EL (cell line): ENCODE measurements around the gene TEAD4.

ENCODE experiments used
- DNase-seq: peaks from one replicate; pipeline ENCODE4 v3.0.0-alpha.2; 2016

The TEAD4 gene

DNA sequence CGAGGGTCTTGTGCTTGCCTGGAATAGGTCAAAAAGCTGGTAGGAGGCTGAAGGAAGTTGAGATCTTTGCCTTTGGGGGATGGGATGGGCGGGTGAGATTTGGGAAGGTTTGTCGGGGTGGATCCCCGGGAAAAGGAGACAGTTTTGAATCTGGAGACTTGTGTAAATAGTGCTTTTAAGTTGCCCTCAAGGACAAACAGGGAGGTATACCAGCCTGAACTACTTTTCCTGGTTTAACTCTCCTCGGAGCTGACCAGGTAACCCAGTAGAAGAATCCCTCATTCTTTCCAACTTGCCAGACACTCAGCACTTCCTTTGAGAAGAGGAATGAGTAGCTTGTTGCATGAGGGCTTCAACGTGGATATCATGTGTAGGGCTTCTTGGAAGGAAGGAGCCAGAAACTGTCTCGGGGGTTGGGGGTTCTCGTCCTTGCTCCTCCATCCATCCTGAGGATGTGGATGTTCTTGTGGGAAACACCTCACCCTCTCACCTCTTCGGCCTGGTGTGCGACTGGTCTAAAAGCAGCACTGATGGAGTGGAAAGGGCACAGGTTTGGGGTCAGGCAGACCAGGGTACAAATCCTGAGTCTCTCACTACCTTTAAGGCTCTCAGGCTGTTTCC, 1.9 kb downstream of the TEAD4 start:
- DNase-seq, result peak; percentile 25

DNA sequence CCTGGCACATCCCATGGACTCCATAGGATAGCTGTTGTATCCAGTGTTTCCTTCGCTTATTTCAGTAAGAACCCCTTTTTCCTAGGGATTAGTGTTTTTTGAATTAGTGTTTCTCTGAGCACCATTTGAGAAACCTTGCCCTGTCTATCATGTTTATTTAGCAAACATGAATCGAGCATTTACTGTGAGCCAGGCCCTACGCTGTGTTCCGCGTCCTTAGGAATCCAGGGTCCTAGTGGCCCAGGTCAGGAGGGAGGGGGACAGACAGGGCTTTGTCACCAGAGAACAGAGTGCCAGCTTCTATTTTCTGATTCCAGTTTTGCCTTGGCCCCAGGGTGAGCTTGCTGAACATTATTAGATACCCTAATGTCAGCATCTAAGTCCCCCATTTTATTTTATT, 2.5 kb downstream of the TEAD4 start:
- no peak for DNase-seq

DNA sequence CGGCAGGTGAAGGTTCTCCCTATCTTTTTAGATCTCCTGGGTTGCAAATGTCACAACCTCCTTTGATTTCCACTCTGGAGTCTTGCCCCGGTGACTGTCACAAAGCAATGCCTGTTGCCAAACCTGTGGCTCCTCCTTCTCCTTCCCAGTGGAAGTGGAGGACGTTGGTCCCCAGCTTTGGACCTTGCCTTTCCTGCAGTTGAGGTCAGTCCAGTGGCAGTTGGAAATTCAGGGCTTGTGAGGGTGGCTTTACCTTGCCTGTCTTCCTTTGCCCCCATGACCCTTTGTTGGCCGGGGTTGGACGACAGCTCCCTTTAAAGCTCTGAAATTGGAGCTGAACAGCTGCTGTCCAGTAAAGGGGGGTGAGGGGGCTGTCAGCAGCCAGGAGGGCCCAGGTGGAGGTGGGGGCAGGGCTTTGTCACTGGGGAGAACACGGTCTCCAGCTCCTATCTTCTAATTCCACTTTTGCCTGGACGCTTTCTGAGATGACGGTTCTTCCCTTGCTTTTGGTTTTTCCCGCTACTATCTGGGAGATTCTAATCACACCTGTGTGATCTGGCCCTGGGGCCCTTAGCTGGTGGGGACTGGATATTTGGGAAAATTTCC, 4.1 kb downstream of the TEAD4 start:
- DNase-seq, result no peak

DNA sequence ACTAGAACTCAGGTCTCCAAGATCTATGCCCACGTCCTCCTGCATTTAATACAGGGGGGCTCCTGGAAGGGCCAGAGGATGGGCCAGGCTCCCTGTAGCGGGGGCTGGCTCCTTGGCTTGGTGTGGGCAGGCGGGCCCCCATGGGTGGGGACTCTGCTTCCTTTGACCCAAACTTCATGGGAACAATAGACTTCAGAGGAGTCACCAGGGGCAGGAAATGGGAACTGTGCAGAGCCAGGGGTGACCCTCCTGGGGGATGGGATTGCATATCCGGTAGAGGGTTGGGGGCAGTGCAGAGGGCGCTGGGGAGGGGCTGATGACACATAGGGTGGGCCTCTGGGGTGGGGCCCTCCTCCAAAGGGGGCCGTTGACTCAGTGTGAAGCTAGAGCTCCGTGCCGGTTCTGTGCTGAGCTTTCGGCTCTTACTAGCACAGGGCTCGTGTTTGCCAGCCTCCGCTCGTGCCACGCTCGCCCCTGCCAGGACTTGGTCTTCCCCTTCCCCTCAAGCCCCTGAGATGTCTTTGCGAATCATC, 4.6 kb downstream of the TEAD4 start:
- peak; percentile 50 for DNase-seq

DNA sequence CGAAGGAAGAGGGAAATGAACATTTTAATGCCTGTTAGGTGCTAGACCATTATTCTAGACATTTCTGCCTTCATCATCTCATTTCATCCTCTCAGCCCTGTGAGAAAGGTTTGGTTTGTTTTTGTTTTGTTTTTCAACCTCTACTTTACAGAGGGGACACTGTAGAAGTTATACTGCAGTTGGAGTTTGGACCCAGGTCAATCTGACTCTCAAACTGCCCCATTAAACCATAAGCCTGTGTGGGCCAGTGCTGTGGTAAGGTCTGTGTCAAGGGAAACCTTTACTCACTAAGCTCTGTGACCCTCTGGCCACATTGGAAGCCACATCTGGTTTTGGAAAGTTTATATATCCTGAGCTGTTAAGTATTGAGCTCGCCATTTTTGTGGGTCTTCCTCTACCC, 8.5 kb downstream of the TEAD4 start:
- DNase-seq, result no peak

DNA sequence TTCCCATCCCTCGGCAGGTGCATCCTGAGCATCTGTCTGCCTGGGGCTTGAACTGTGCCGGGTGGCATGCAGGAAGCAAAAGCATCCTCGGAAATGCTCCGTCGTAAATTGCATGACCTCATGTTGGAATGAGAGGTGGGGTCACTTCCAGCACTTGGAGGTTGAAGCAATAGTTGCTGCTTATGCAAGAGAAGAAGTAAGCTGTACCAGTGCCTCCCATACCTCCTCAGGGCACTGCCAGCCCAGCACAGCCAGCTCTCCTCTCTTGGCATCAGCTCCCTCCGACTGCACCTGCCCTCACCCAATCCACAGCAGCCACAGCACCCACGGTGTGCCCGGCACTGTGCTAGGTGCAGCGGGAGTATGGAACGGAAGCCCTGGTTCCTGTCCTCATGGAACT, 11.5 kb downstream of the TEAD4 start:
- DNase-seq, result peak; percentile 53

DNA sequence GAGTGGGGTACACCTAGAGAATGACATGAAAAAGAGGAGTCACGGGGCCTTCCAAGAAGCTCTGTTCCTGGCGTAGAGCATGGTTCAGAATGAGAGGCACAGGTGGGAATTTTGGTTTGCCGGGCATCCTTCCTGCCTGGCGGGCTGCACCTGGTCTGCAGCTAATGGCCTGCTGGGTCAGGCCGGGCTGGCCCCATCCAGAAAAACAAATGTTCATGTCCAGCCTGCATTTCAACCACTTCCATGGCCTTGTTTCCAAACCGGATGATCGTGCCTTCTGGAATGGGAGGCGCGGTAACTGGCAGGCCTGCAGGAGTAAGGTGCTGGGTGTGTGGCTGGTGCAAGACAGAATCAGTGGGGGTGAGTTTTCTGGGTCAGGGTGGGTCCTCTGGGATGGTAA, 14.4 kb downstream of the TEAD4 start:
- DNase-seq, result no peak

DNA sequence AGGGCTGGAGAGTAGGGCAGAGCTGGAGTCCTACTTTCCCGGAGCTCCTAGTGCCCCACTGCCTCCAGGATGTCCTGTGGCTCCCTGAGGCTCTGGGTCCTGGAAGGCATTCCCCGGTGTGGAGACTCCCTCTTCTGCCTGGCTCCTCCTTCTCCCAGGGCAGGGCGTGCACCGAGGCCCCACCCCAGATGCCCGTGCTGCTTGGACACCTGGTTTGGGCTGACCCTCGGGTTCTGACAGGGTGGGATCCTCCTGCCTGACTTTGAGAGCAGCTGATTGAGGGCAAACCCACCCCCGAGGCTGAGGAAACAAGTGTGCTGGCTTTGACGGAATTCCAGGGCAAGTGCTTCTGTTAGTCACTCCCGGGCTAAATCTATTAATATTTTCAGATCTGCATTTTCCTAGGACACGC, 15.4 kb downstream of the TEAD4 start:
- DNase-seq, result peak; percentile 49

DNA sequence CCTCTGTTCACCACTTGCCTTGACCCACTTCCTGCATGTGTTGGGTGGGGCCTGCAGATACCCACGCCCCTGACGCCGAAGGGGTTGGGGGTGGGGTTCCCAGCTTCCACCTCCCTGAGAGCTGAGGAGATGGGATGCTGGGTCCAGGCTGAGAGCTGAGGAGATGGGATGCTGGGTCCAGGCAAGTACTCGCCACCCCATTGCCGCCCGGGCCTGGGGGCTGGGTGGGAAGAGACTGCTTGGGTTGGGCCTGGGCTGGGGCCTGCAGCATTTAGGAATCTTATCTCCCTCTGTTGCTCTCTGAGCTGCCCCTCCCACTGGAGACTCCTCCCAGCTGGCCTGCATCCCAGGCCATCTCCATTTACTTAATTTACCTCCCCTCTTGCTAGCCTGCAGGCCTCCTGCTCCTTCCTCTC, 17.4 kb downstream of the TEAD4 start:
- no peak for DNase-seq

DNA sequence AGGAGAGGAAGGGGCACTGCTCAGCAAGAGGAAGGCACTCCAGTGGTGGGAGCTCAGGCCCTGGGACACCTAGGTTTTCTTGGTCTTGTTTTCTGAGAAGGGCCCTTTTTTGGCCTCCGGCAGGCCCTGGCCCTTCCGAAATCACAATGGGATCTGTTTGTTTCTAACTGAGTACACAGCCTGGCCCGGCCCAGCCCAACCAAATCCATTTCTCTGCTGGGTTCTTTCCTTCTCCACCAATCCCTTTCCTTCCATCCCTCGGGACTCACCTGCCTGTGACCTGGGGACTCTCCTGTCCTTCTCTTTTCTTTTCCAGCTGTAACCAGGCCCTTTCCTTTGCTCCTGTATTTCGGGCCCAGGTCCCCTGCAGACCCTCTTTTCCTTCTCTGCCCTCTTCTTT, 18.6 kb downstream of the TEAD4 start:
- no peak for DNase-seq

DNA sequence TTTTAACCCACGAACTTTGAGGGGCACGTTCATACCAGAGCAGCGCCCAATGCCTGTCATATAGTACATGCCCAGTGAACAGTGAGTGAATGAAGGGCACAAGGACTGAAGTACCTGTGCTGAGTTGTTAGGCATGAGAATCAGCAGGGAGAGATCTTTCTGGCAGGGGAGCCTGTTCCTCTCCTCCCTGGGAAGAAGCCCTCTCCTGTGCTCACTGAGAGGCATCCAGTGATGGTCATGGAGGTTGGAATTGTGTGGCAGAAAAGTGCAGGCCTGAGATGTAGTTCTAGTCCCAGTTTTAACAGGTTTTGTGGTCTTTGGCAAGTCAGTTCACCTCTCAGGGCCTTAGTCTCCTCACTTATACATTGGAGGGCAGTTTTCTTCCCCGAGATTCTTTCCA, 20.6 kb downstream of the TEAD4 start:
- DNase-seq, result no peak

DNA sequence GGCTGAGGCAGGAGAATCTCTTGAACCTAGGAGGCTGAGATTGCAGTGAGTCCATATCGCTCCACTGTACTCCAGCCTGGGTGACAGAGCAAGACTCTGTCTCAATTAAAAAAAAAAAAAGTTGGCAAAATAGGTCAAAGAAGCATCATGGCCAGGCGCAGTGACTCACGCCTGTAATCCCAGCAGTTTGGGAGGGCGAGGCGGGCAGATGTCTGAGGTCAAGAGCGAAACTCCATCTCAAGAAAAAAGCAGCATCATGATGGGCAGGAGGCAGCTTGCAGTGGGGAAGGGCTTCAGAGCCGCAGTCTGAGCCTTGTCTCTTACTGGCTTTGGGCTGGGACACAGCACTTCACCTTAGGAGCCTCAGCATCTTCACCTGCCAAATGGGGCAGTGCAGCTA, 21.4 kb downstream of the TEAD4 start:
- DNase-seq, result no peak

DNA sequence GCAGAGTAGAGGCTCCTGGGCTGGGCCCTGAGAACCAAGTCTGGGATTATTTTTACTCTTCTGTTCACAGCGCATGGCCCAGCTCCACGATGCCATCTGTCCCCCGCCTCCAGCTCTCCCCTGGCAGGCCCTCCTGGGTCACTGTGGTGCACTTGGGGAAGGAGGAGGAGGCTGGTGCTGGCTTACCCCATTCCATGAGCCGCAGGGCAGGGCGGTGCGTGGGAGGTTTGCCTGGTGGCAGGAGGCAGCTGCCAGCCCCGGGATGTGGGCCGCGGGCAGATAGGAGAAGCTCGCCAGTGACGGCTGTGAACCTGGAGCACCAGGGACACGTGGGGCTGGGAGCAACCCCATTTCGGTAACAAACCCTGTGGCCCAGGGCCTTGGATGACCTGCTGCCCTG, 23.2 kb downstream of the TEAD4 start:
- DNase-seq, result no peak

DNA sequence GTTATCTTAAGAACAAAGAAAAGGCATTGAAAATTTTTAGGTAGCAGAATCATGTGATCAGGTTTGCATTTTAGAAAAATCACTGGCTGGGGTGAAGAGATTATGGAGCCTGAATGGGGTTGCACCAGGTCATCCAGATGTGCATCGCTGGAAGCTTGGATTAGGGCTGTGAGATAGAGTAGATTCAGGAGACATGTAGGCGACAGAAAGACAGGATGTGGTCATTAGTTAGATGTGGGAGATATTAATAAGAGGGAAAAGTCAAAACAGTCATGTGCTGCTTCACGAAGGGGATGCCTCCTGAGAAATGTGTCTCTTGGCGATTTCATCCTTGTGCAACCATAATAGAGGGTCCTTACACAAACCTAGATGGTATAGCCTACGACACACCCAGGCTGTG, 25.1 kb downstream of the TEAD4 start:
- DNase-seq, result no peak

DNA sequence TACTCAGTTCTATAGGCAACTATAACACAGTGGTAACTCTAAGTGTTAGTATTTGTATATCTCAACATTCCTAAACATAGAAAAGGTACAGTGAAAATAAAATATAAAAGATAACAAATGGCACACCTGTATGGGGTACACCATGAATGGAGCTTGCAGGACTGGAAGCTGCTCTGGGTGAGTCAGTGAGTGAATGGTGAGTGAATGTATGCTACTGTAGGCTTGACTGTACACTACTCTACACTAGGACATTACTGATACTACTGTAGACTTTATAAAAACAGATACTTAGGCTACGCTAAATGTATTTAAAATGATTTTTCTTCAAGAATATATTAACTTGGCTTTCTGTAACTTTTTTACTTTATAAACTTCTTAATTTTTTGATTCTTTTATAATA, 25.5 kb downstream of the TEAD4 start:
- no peak for DNase-seq

DNA sequence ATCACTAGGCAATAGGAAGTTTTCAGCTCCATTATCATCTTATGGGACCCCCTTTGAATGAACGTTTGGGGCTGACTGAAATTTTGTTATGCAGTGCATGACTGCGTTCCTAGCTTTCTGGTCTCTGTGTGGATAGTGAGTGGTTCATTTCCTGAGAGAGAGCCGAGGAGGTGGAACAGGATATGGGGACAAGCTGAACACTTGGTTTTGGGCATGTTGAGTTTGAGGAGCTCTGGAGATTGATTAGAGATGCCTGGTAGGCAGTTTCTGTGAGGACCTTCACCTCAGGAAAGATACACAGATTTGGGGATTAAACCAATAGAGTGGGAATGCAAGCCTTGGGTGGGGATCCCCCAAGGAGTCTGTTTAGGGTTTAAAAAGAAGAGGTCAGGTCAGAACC, 27.7 kb downstream of the TEAD4 start:
- DNase-seq, result no peak

DNA sequence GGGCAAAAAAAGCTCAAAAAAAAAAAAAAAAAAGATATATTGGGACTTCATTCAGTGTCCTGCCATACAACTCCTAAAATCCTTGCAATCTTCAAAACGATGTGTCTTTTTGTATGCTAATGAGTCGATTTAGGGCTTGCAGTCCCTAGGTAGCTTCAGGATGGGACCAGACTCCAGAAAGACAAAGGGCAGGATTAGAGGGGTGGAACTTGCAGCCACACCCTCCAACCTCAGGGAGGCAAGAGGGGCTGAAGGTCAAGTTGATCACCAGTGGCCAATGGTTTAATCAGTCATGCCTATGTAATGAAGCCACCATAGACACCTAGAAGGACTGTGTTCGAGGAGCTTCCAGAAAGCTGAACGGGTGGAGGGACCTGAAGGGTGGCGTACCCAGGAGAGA, 29.3 kb downstream of the TEAD4 start:
- DNase-seq, result no peak

DNA sequence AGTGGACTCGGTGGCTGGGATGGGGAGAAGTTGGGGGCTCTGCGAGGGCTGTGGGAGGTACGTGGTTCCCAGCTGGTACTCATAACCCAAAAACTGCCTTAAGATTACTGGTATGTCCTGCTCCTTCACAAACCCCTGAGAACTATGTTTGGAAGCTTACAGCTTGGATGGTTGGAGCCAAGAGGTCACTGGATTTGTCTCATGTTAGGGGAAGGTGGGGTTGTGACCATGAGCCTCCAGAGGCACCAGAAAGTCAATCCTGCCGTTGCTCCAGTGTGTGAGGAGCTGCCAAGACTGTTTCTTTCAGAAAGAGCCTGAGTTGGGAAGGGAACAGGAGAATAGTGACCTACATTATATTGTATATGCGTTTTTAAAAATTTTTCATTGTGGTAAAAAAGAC, 33.5 kb downstream of the TEAD4 start:
- no peak for DNase-seq

DNA sequence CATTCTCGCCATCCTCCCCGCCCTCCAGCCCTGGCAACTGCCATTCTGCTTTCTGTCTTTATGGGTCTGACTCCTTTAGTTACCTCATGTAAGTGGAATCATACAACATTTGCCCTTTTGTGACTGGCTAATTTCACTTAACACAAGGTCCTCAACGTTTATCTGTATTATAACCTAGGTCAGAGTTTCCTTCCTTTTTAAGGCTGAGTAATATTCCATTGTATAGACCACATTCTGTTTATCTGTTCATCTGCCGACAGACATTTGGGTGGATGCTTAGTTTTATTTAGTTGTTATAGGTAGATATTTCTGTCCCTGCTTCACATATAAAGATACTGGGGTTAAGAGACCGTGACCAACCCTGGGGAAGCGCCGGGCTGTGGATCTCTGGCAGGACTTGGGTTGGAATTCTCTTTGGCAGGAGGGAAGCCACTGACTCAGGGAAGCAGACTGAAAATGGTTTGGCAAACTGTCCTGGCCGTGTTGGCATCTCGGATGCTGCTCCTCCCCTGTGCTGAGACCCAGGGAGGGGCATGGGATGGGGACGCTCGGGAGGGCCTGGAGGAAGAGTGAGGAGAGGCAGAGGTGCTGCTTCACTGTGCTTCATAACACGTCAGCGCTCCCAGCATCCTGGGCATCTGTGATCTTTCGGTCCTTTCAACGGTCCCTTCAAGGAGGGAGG, 38.9 kb downstream of the TEAD4 start:
- DNase-seq, result no peak

DNA sequence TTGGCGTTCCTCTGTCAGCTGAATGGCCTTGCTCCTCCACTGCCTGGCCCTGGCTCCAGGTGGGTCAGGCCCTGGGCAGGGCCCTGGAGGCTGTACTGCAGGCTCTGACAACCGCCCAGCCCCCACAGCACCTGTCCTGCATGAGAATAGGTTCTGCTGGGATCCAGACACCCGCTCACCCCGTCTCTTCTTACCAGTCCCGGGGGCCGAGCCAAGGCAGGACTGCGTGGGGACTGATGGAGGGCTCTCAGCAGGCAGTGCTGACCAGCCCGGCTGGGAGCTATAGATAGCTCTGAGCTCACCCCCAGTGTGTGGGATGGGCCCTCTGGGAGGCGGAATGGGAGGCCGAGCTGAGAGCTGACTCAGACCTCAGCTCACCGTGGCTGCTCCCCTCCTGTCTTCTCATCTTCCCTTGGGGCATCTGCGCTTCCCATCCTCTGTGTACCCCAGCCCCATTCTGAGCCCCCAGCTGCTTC, 39.6 kb downstream of the TEAD4 start:
- DNase-seq, result peak; percentile 83

DNA sequence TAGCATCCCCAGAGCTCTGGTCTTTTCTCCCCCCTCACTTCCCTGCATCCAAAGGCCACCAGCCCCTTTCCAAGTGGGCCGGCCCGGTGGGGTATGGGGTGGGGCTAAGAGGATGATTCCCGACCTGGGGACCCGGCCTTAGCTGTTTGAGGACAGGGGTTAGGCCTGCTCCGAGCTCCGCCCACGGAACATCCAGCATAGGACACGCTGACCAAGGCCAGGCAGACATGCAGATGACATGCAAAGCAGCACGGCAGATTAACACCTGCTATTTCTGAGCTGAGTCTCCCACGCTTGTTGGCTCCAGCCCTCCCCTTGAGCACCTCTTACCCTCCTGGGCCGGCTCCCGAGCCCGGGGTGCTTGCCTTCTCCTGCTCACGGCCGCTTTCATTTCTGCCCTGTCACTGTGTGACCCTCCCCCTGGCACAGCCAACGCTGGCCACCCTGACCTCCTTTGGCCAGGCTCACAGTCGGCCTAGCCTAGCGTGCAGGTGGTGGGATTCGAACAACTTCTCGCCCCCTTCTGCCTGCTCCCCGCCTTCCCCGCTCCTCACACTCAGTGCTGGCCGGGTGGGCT, 40.2 kb downstream of the TEAD4 start:
- DNase-seq, result no peak

DNA sequence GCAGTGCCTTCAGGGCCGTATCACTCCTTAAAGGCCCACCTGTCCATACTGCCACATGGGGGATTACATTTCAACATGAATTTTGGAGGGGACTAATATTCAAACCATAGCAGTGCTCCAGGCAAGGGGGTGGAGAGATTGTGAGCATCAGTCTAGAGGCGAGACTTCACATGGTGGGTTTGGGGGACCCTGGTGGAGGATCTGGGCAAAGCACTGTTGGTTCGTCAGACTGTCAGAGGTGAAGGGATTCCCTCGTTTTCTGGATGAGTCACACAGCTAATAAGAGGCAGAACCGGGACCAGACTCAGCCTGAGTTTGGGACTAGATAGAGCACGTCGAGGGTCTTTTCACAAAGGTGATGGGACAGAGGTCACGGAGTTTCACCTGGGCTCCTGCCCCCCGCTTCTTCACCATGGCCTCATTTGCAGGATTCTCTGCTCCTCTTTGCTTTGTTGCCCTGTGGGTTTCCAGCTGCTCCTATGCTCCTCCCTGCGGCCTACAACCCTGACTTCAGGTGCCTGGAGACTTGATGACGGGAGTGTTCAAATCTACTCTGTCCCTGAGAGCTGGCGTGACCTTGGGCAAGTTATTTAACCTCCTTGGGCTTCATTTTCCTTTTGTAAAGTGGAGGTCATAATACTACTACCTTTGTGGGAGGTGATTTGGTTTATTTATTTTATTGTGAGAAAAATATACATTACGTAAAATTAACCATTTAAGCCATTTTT, 41.5 kb downstream of the TEAD4 start:
- peak; percentile 21 for DNase-seq

DNA sequence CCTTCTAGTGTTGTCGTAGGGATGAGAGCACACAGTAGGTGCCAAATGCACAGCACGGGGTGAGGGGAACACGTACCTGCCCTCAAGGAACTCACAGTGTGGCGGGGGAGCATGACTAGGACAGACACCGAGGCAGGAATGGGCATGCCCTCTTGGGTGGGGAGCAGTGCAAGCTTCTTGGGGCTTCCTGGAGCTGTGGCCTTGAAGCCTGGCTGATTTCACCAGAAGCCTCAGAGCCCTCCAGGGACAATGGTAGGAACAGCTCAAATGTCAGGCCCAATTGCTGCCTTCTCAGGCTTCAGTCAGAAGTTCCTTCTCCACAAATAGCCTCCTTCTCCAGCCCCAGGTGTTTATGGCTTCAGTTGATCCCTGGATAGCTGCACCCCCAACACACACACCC, 43.4 kb downstream of the TEAD4 start:
- no peak for DNase-seq
